ENCODE measurements around the gene CHRNA1.

Gene CHRNA1

DNA sequence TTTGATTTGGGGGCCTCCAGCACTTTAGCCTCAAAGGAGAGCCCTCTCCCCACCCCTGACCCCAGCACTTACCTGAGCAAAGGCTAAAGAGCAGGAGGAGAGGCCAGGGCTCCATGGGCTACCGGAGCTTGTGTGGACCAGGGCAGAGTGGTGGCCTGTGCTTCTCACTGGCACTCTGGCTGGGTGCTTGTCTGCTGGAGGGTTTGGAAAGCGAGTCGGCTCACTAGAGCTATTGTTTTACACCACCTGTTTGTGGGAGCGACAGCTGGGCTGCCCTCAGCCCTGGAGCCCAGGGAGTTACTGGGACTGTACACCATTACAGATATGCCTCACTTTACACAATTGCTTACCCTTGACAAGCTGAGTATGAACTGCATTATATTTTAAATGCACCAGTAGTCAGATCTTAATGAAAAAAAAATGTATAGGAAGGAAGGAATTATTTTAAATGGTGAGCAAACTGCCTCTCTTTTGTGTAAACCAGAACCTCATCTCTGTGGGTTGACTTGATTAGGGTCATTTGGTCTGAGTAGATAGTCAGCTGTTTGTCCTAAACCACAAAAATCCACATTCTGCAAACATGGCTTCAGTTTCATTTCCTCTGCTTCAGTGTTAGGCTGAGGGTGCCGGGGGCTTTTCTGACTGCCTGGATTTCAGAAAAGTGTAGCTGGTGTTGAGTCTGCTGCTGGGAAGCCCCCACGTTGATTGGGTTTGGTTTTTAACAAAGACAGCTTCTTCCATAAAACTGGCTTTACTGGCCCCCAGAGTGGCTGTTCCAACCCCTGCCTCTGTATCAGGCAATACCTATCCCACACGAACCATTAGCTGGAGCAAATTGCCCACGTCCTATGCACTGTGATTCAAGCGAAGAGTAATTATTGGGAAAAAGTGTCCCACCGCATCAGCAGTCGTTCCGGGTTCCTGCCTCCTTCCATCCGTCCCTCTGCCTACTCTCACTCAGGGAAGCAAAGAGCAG lies at the start of gene CHRNA1:
TSS of gene CHRNA1 (minus strand) at position 193 of the 976 bp plus-strand sequence. CDS start at position 115, 78 bp downstream.
- FAIRE-seq, result no peak

DNA sequence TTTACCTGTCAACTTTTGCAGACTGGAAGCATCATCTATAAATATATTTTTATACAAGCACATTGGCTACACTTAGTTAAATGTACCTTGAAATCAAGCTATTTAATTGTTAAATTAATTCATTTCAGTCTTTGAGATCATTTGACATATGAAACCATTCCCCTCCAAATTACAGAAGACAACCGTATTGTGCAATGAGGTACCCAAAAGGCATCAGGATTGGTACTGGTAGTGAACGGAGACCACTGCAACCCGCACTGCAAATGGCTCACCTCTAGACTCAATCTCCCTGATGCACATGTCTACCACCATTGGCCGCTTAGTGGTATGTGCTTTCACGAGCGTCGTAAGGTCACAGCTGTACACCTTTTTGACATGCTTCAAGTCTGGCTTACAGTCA lies 47.8 kb upstream of the CHRNA1 start:
- FAIRE-seq, result no peak

DNA sequence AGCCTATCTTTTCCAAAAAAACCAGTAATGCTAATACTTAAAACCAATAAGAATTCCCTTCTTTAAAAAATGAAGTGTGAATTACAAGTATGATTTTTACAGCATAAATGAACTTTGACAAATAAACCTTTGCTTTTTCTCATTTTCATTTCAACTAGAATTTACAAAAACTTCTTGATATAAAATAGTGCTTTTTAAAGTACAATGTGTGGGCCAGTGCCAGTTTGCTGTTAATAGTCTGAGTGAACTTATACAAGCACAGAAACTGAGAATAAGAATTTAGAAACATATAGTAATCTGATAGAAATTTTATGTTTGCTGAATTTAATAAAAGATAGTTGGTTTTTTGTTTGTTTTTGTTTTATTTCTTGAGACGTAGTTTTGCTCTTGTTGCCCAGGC lies 43.7 kb upstream of the CHRNA1 start:
- no peak for FAIRE-seq

DNA sequence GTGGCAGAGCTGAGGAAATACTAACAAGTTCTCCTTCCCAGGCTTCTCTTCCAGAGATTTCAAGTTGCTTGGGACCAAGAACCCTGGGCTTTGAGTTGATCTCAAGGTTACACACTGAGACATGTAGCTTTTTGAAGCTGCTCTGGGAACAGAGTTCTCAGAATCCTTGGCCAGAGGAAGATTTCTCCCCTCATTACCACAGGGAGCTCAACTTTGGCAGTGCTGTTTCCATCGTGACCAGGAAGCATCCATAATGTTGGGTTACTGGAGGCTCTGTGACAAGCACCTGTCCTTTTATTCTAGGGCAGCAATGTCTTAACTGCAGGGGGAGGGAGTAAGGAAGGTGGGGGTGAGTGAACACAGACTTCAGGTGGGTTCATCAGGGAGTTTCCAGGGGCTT lies 41.5 kb upstream of the CHRNA1 start:
- FAIRE-seq, result no peak

DNA sequence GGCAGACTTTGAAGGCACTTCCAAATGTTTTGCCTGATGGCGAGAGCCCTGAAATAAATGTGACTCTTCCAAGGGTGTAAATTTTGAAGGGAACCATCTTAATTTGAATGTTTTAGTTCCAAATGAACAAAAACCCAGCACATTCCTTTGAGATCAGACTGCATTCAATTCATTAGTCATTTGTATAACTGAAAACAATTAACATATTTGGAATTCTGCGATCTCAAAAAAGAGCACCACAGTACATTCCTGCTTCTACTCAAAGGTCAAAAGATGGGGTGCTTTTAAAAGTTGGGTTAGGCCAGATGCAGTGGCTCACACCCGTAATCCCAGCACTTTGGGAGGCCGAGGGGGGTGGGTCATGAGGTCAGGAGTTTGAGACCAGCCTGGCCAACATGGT lies 38.2 kb upstream of the CHRNA1 start:
- no peak for FAIRE-seq

DNA sequence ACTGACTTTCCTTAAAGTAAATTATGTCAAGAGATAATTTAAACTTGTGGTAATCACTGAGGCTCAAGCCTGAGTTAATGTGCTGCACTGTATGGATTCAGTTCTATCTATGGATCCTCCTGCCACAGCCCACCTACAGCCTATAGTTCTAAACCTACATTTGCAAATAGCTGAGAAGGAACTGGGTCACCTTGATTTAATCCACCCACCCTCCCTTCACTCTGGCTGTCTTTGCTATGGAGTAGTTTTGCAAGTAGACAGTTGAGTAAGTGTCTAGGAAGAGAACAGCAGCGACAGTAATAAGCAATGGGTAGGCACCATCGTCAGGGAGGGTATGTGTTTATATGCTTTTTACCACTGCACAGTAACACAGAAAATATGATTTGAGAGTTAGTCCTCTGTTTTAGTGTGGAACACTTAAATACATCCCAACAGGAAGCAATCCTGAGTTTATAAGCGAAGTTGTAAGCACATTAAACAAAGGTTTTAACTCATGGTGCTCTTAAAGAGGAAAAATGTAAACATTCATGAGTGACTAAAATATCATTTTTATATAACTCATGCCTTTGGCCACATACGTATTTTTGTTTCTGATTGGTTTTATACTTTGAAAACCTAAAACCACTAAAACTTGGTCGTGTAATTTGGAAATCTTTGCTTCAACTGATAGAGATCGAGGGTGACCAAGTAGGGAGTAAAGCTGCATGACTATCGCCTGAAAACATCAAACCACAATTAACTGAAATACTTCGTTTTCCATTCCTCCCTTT lies 36.3 kb upstream of the CHRNA1 start:
- FAIRE-seq, result no peak

DNA sequence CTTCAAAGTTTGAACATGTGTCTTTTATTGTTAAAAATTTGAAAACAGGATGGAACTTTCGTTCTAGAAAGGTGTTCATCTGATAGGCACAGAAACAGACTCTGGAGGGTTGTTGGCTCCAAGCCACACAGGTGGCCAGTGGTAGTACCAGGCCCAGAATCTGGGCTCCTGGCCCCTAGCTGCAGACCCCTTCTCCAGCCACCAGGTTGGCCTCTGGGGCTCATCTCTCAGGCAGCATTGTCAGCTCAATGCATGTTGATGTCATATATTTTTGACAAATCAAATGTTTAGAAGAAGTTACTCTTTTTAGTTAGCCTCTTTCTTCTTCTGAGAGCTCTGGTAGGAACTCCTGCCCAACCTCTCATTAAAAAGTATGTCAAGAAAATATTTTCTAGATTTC lies 34.5 kb upstream of the CHRNA1 start:
- FAIRE-seq, result no peak

DNA sequence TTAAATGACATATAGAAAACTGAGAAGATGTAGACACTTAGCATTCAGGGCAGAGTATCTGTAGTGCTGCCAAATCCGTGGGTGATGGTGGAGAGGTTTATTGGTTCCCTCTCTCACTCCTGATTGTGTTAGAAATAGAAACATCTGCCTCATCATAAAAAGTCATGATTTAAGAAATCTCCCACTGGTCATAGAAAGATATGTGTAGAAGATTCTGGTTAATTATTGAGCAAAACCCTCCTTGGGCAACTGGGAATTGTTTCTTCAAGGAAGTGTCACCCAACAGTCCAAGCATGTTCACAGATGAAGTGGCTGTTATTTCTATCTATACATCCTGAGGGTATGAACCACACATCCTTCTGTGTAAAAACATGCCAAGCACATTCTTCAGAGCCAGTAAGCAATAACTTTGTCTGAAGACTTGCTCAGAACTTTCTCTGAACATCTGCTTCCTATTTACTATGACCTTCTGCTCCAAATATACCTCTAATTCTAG lies 33.6 kb upstream of the CHRNA1 start:
- FAIRE-seq, result no peak

DNA sequence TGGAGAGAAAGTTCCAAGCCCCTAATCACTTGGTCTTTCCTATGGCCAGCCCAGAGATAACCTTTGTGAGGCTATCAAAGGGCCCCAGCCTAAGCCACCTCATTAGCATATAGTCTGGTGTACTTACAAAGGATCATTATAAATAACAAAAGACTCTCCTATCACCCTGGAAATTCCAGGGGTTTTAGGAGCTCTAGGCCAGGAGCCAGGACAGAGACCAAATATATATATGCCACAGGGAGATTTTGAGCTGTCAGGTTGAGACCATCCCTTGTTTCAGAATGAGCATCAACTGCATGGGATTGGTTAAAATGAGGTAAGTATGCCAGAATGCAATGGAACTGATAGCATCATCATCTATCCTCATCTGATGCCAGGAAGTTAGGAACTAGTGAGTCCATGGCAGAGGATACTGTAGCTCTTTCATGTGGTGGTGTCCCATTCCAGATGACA lies 32.1 kb upstream of the CHRNA1 start:
- no peak for FAIRE-seq

DNA sequence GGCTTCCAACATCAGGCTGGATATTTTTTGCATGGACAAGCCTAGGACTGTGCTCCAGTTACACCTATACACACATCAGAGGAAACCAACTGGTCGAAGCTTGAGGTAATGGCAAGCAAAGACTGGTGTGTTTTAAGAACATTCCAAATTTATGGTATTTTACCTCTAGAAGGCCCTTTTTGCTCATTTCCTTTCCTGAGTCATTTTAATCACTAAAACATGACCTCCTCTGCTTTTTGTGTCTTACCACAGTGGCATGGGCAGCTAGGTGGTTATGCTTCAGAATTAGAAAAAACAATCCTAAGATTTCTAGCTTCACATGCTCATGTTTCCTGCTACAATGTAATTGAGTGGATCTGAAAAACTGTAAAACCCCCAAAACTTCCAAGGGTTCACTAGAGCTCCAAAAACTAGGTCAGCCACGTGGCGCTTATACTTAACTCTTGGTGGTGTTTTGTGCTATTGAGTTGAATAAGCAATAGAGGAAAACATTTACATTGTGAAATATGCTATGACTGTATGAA lies 30.6 kb upstream of the CHRNA1 start:
- FAIRE-seq, result no peak

DNA sequence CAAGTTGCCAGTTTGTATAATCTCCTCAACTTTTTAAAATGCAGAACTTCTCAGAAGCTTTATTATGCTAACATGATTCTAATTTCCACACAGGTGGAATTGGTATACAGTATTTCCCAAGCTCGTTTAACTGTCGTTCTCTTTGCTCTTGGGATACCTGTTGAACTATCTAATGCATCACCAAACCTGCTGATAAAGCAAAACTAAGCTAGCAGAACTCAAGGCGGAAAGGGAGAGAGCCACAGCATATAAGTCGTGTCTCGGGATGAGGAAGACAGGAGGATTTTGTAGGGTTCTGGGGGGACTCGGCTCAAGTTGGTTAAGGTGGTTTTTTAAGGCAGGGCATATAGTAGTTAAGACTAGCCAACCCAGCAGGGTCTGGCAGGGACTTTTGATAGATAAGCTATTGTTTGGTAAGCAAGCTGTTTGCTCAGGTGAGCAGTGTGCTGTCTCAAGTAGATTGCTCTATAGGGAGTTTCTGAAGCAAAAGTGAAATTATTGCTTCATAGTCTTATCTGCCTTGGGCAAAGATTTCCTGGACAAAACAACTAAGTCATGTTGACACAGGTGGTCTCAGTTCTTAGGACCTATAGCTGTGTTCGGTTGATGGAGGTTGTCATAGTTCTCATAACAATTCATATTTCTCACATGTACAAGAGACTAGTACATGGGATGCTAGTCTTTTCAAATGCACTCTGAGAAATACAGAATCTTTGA lies 28.2 kb upstream of the CHRNA1 start:
- no peak for FAIRE-seq

DNA sequence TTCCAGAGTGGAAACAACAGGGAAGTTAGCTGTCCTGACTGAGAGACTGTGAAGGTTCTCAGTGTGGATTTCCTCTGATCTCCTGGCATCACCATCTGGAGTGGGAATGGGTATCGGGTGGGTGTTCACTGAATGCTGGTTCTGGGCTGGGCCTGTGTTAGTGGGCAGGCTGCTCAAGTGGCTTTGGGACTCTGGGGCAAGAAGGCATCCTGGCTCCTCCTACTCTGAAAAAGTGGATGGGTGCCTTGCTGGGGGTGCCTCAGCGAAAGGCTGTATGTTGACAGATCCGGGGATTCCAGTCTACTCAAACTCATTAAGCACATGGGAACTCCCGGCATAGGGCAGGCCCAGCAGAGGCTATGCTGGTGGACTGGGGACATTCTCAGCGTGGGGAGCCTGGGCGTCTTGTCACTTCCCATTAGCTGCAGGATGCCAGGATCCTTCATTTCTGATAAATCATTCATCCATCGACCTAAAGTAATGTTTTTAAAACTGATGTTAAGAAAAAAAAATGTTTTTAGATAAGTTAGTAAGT lies 27.5 kb upstream of the CHRNA1 start:
- FAIRE-seq, result no peak

DNA sequence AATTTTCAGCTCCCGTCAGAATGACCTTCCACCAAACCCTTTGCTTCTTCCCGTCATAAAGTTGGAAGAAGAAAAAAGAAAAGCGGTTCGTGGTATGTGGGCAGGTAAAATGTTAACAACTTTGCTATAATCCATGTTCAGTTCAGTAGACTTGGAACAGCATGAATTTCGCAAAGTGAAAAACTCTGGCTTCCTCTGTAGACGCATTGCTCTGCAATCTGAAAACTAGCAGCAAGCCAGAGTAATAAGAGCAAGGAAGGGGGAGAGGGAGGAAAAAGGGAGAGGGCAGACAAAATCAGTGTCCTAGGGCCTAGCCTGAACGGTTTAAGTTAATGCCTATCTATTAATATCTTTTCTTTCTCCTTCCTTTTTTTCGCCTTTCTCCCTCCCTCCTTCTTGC lies 26.7 kb upstream of the CHRNA1 start:
- no peak for FAIRE-seq

DNA sequence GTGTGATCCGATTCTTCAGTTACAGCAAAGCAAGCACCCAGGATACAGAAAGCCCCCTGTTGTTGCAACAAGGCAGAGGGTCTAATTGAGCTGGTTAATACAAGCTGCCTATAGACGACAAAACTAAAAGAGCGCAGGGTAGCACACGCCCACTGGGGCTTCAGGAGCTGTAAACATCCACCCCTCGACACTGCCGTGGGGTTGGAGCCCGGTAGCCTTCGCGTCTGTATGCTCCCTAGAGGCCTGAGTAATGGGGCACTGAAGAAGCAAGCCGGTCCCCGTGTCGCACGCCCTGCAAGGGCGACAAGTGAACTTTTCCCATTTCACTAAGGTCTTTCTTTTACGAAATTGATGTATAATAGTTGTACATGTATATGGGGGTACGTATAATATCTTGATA lies 24.7 kb upstream of the CHRNA1 start:
- no peak for FAIRE-seq

DNA sequence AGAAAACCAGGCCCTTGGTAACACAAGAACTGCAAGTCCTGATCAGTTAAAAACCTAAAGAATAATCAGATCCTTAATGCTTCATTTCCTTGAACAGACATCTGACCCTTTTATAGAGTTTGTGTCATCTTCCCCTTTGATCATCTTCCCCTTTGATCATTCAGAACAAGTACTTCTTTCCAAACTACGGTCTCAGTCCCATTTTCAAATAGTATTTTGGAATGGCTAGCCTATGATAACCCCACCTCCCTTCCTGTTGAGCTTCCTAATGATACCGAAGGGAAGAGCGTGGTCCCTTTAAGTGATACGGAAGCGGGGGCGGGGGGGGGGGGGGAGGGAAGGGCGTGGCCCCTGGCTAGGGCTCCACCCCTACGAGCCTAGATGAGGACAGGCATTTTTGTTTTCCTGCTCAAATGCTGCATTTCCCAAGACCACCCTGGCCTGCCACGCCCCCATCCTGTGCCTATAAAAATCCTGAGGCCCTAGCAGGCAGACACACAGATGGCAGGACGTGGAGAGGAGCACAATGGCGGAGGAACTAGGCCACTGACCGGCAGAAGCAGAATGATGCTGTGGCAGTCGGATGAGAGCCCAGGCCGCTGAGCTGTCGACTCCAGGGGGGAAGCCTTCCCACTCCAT lies 24.1 kb upstream of the CHRNA1 start:
- no peak for FAIRE-seq

DNA sequence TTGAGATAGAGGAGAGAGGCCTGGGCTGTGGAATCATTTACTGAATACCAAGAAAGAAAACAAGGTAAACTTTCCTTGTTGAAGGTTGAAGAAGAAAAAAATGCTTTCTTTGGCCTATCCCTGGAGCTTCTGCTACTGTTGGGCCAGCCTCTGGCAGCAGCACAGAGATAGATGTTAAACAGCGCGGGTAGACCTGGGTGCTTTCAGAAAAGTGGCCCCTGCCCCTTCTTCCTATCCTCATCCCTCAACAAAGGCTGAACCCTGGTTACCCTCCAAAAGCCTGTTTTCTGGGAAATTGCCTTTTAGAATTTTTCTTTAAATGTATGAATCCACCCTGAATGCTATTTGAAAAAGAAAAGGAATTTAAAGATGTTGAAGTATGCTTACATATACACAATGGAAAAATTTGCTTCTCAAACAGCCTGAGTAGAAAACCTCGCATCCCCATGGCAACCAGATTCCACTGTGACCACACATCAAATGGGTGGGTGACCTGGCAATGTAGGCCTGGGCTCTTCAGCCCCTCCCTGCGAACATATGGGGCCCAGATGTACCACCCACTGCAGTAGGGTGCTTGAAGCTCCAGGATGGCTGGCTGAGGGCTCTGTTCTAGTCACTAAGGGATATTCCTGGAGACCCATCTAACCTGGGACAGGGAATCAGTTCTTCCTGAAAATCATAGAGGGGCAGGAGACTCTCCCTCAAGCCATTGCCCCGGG lies 23.4 kb upstream of the CHRNA1 start:
- FAIRE-seq, result no peak

DNA sequence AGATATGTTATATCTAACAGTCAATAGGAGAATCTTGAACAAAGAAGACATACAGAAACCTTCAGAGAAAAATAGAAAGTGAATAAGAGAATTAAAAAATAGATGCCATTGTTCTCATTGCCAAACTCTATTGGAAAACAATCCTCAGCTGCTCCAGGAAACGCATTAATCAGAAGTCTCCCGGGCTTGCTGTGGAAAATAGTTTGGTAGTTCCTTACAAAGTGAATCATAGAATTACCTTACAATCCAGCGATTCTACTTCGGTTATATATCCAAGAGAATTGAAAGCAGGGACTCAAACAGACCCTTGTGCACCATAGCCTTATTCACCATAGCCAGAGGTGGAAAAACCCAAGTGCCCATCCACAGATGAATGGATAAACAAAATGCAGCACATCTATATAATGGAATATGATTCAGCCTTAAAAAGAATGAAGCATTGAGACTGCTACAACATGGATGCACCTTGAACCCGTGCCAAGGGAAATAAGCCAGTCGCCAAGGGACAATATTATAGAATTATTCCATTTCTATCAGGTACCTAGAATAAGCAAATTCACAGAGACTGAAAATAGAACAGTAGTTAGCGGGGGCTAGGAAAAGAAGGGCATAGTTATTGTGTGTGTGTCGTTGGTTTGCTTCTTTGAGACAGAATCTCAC lies 21.9 kb upstream of the CHRNA1 start:
- FAIRE-seq, result no peak

DNA sequence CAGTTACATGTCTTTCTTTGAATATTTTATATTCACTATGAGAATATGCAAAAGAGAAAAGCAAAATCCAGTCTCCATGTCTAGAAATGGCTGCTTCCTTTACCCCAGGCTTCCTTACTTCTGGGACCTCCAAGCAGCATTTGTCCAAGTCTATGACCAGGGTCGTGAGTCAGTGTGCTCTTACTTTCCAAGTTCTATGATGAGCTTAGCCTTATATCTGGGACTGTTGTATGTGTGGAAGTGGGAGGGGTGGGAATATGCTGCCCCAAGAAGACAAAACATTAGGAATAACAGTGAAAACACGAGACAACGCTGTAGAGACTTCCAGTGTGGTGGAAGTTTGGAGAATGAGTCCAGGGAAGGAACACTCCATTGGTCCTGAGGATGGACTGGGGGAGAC lies 21.2 kb upstream of the CHRNA1 start:
- FAIRE-seq, result no peak

DNA sequence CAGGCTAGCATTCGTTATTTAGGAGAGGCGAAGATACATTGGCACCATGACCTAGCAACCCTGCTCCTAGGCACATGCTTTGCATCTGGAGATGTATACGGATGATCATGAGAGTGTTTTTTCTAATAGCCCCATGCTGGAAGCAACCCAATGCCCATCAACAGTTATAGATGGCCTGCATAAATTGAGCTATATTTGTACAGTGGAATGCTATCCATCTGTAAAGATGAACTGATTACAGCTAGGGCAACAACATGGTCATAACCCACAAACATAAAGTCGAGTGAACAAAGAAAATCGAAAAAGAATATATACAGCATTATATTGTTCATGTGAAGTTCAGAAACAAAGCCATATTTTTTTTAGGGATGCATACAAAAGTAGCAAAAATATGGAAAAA lies 20.6 kb upstream of the CHRNA1 start:
- no peak for FAIRE-seq

DNA sequence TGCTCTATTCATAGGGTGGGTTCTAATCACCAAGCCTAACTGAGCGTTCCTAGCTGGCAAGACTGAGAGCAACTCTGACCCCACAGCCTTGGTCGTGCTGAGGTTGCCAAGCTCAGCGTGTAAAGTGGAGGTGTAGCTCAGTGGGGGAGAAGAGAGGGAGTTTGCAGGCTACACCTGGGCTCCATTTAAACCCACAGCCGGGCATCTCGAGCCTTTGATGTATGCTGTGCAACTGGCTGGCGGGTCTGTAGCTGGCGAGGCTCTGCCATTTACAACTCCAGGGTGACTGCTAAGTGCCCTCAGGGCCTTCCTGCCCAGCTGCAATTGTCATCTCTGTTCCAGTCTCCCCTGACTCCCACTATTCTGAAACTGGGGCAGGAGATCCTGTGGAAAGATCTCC lies 20.0 kb upstream of the CHRNA1 start:
- FAIRE-seq, result no peak

DNA sequence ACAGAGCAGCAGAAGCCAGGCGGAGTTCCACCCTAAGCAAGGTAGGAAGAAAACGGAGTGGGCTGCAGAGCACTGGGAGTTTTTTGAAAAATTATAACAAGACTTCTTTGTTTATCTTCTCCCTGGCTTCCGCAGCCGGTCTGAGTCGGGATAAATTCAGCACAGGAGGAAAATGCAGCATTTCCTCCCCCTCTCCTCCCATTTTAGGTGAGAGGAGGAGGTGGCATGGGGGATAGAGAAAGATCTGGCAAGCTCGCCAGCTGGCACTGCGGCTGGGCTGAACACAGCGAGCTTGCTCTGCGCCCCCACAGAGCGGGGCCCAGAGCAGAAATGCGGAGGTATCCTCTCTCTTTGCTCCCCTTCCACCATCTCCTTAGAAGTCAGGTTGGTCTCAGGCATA lies 17.7 kb upstream of the CHRNA1 start:
- no peak for FAIRE-seq
